ENCODE measurements around the gene FAM180B. TPM values are rescaled to one million over a fixed set of nuclear protein-coding genes. Genes with fewer than 3 reads are reported as not detected.
A peak's percentile ranks its signal among the peaks of the same experiment; 100 is the strongest.

FAM180B gene
- total RNA-seq, 1 experiment from 2014 or later: not detected

DNA sequence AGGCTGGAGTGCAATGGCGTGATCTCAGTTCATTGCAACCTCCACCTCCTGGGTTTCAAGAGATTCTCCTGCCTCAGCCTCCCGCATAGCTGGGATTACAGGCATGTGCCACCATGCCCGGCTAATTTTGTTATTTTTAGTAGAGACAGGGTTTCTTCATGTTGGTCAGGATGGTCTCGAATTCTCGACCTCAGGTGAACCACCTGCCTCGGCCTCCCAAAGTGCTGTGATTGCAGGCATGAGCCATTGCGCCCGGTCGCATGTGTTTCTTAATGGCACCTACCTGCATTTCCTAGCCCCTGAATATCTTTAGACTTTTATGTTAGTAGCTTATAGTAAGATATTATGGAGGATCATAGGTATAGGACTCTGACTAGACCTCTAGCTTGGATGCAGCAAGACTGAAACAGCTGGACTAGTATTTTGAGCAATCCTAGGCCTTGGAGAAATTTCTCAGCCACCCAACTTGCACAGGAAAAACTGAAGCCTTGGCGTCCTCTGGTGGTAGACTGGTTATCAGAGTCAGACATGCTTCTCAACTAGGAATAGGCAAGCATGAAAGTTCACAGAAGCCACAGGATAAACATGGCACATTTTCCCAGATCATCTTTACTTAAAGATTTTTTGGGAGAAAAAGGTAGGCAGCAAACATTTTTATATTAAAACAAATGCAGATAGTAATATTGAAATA, 30.4 kb downstream of the FAM180B start:
- POLR2A ChIA-PET: no interaction called here
- peak; percentile 61 to 69 (median 69); a peak in 5 of 6 replicates for TF ChIP-seq CTCF (IDR thresholded peaks at IDR 0.05 in 2 of 3, conservative IDR thresholded peaks at IDR 0.05 in 1 of 3; ENCODE audit: borderline replicate concordance in 1 of 3, insufficient read depth in 1 of 3, low read depth in 2 of 3, low read length in 2 of 3)
- peak; percentile 78 for TF ChIP-seq RAD21 (IDR thresholded peaks at IDR 0.05; ENCODE audit: low read depth)
- TF ChIP-seq POLR2A (IDR thresholded peaks at IDR 0.05; ENCODE audit: borderline replicate concordance, extremely low read depth, insufficient read depth, insufficient read length): no peak
- Histone ChIP-seq H4K20me1 (ENCODE audit: insufficient read depth) (no peaks in the 10 kb centered on the region; the same call in 1 of the 2 replicates), H3K4me2 (ENCODE audit: low read length) (no peak overlapping the region), H3K27ac (ENCODE audit: low read depth, low read length) (no peak overlapping the region), H3K4me3 (replicated peaks in 1 of 2; ENCODE audit: low read depth in 1 of 2, low read length in 2 of 2) (no peak overlapping the region), H3K27me3 (ENCODE audit: insufficient read depth, low read length) (no peaks in the 10 kb centered on the region), H3K9me3 (ENCODE audit: control insufficient read depth in 1 of 2, insufficient read depth in 1 of 2, low read depth in 1 of 2, low read length in 2 of 2) (no peaks in the 10 kb centered on the region), H3K9ac (ENCODE audit: low read length) (no peak overlapping the region), H2AFZ (ENCODE audit: low read depth, low read length, poor library complexity, severe bottlenecking) (no peak overlapping the region), H3K36me3 (ENCODE audit: control insufficient read depth in 1 of 2, insufficient read depth in 2 of 2, low read length in 2 of 2) (peaks cover 20 to 24% of the 10 kb centered on the region in 2 experiments), H3K9me2 (ENCODE audit: insufficient read depth) (no peaks in the 10 kb centered on the region), H3K79me2 (ENCODE audit: insufficient read depth, low read length) (no peaks in the 10 kb centered on the region), H3K4me1 (ENCODE audit: control insufficient read depth in 1 of 2, insufficient read depth in 2 of 2, low read length in 2 of 2) (no peaks in the 10 kb centered on the region)
- intact Hi-C loops (cut with micrococcal nuclease): loop anchor here (5.0 to 10.0 kb wide), 2 partner anchors 152 to 245 kb away; no protein-coding TSS in a partner anchor
- ATAC-seq (peak; percentile 75), DNase-seq (ENCODE audit: low read depth, low spot score) (peak; percentile 21)
- BruUV-seq (replicated peaks): no TSS peak
- RAD21 ChIA-PET (ENCODE audit: low non-redundant PET in 1 of 2, low total read pairs in 2 of 2, uncharacterized antibody in 2 of 2, unreplicated experiment in 2 of 2): interaction anchor here in 1 of 2 experiments (0.5 kb wide), 1 partner anchor 37 kb away, joined by 3 read pairs; no protein-coding TSS in a partner anchor
- CTCF ChIA-PET: interaction anchor here (1.1 kb wide), 1 partner anchor 243 kb away, joined by 5 read pairs; no protein-coding TSS in a partner anchor

- no peak overlapping the region for H3K4me2 ChIP-seq (ENCODE audit: low read length)
- no peak for ATAC-seq
- H3K27ac ChIP-seq (ENCODE audit: low read depth, low read length): no peak overlapping the region
- no peak overlapping the region for H2AFZ ChIP-seq (ENCODE audit: low read depth, low read length, poor library complexity, severe bottlenecking)
- no peak for DNase-seq (ENCODE audit: low read depth, low spot score)
- H4K20me1 ChIP-seq (ENCODE audit: insufficient read depth): no peaks in the 10 kb centered on the region; the same call in 1 of the 2 replicates
- no peak overlapping the region for H3K4me3 ChIP-seq (replicated peaks in 1 of 2; ENCODE audit: low read depth in 1 of 2, low read length in 2 of 2)
- intact Hi-C loops (cut with micrococcal nuclease): loop anchor here (5.0 to 10.0 kb wide), 2 partner anchors 153 to 245 kb away; no protein-coding TSS in a partner anchor
- no peaks in the 10 kb centered on the region for H3K79me2 ChIP-seq (ENCODE audit: insufficient read depth, low read length)
- H3K9ac ChIP-seq (ENCODE audit: low read length): no peak overlapping the region
- H3K27me3 ChIP-seq (ENCODE audit: insufficient read depth, low read length): no peaks in the 10 kb centered on the region
- H3K4me1 ChIP-seq (ENCODE audit: control insufficient read depth in 1 of 2, insufficient read depth in 2 of 2, low read length in 2 of 2): no peaks in the 10 kb centered on the region
- H3K9me2 ChIP-seq (ENCODE audit: insufficient read depth): no peaks in the 10 kb centered on the region
- ChIA-PET CTCF (interaction anchor here (1.1 kb wide), 1 partner anchor 243 kb away, joined by 5 read pairs; no protein-coding TSS in a partner anchor), POLR2A (no interaction called here), RAD21 (ENCODE audit: low non-redundant PET in 1 of 2, low total read pairs in 2 of 2, uncharacterized antibody in 2 of 2, unreplicated experiment in 2 of 2) (no interaction called here)
- H3K9me3 ChIP-seq (ENCODE audit: control insufficient read depth in 1 of 2, insufficient read depth in 1 of 2, low read depth in 1 of 2, low read length in 2 of 2): no peaks in the 10 kb centered on the region
- H3K36me3 ChIP-seq (ENCODE audit: control insufficient read depth in 1 of 2, insufficient read depth in 2 of 2, low read length in 2 of 2): peaks cover 25 to 28% of the 10 kb centered on the region in 2 experiments
- BruUV-seq (replicated peaks): no TSS peak
- TF ChIP-seq FOSL1 (IDR thresholded peaks at IDR 0.05; ENCODE audit: low read depth) (no peak), POLR2A (IDR thresholded peaks at IDR 0.05; ENCODE audit: borderline replicate concordance, extremely low read depth, insufficient read depth, insufficient read length) (no peak), EGR1 (IDR thresholded peaks at IDR 0.05; ENCODE audit: low read depth) (no peak), SIN3A (IDR thresholded peaks at IDR 0.05; ENCODE audit: low read depth) (no peak), JUND (IDR thresholded peaks at IDR 0.05) (no peak), CTCF (IDR thresholded peaks at IDR 0.05 in 2 of 3, conservative IDR thresholded peaks at IDR 0.05 in 1 of 3; ENCODE audit: borderline replicate concordance in 1 of 3, insufficient read depth in 1 of 3, low read depth in 2 of 3, low read length in 2 of 3) (no peak), POLR2AphosphoS5 (IDR thresholded peaks at IDR 0.05; ENCODE audit: low read depth, low read length) (no peak), EZH2 (IDR thresholded peaks at IDR 0.05) (no peak), ZNF274 (IDR thresholded peaks at IDR 0.05; ENCODE audit: low read depth, low read length) (no peak), EZH2phosphoT487 (IDR thresholded peaks at IDR 0.05; ENCODE audit: borderline replicate concordance) (no peak), YY1 (IDR thresholded peaks at IDR 0.05; ENCODE audit: extremely low read depth, insufficient replicate concordance, low read depth, low read length) (no peak), ELF1 (IDR thresholded peaks at IDR 0.05; ENCODE audit: borderline replicate concordance, low read depth) (no peak), SRF (IDR thresholded peaks at IDR 0.05; ENCODE audit: low read depth) (no peak), ZFX (IDR thresholded peaks at IDR 0.05) (no peak)
Measured at GRCh38 chr11:47617417-47617809, 30.9 kb downstream of the FAM180B start.
